NK-92 treated with Interleukin-12 subunit alpha and Interleukin-12 subunit beta, amount 100 ng/mL, for 24 hours (cell line): ENCODE data around the gene ZNF77.
"Not testable (repeated sequence)": the region's sequence is repeated elsewhere in the genome, so short reads cannot be mapped to it uniquely, and the experiment has no call there.

Source experiments
- DNase-seq: peaks from one replicate; lab custom pipeline; 2025; lab: John Stamatoyannopoulos, UW

ZNF77 gene

DNA sequence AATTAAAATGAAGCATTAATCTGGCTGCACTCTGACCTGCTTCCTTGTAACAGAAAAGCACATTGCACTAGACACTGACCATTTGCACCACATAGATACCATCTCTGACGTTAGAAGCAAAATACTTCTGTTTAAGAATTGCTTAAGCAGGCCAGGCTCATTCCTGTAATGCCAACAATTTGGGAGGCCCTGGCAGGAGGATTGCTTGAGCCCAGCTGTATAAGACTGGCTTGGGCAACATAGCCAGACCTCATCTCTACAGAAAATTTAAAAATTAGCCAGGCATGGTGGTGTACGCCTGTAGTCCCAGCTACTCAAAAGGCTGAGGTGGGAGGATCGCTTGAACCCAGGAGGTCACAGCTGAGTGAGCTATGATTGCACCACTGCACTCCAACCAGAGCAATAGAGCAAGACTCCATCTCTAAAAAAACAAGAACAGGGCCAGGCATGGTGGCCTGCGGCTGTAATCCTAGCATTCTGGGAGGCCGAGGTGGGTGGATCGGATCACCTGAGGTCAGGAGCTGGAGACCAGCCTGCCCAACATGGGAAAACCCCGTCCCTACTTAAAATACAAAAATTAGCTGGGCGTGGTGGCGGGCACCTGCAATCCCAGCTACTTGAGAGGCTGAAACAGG, 25.5 kb upstream of the ZNF77 start:
- DNase-seq: no peak

DNA sequence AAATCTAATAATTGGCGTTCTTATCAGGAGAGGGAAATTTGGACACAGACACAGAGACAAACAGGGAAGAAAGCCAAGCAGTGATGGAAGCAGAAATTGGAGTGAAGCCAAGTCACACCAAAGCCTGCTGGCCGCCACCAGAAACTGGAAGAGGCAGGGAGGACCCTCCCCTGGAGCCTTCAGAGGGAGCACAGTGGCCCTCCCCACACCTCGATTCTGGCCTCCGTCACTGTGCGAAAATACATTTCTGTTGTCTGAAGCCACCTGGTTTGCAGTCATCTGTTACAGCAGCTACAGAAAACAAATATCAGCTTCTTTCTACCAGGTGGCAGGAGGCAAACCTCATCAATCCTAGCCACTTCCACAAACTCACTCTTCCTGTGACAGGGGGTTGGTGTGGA, 24.3 kb upstream of the ZNF77 start:
- no peak for DNase-seq

DNA sequence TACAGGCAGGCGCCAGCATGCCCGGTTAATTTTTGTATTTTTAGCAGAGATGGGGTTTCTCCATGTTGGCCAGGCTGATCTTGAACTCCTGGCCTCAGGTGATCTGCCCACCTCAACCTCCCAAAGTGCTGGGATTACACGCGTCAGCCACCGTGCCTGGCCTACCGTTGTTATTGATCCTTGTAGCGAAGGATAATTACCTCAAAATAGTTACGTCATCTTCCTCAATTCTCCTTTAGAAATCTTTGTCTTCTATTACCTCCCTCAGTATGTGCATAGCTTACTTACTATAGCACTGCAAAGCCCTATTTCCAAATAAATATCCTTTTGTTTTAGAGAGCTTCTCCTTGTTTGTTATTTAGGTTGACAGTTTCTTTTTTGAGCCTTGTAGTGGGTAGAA, 23.2 kb upstream of the ZNF77 start:
- DNase-seq: no peak

DNA sequence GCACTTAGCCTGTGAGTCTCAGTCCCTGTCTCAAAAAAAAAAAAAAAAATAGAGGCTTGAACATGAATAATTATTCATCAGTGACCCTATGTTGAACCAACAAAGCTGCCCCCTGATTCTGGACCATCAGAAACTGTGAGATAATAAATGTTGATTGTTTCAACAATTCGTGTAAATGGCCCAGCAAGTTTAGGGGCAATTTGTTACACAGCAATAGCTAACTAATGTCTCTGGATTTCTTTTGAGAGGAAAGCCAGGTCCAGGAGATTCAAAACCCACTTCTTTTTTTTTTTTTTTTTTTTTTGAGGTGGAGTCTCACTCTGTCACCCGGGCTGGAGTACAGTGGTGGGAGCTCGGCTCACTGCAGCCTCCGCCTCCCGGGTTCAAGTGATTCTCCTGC, 20.1 kb upstream of the ZNF77 start:
- no peak for DNase-seq

DNA sequence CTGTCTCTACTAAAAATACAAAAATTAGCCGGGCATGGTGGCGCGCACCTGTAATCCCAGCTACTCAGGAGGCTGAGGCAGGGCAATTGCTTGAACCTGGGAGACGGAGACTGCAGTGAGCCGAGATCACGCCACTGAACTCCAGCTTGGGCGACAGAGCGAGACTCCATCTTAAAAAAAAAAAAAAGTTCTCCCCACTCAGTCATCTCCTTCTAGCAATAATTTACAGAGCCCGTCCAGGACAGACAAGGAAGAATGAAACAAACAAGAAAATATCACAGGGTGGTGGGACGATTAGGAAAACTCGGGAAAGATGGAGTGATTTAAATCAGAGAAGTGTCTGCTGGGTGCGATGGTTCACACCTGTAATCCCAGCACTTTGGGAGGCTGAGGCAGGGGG, 18.9 kb upstream of the ZNF77 start:
- DNase-seq: not testable (repeated sequence)

DNA sequence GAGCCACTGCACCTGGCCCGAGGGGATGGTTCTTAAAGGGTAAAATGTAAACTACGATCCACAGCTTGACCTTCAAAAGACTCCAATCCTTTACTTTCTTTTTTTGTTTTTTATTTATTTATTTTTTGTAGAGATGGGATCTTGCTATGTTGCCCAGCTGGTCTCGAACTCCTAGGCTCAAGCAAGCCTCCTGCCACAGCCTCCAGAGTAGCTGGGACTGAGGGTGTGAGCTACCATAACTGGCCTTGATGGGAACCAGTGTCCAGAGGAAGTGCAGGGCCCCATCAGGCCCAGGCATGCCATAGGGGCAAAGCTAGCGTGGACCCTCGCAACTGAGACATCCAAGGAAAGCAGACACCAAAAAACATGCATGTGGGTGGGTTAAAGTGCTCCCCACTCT, 18.4 kb upstream of the ZNF77 start:
- DNase-seq: no peak

DNA sequence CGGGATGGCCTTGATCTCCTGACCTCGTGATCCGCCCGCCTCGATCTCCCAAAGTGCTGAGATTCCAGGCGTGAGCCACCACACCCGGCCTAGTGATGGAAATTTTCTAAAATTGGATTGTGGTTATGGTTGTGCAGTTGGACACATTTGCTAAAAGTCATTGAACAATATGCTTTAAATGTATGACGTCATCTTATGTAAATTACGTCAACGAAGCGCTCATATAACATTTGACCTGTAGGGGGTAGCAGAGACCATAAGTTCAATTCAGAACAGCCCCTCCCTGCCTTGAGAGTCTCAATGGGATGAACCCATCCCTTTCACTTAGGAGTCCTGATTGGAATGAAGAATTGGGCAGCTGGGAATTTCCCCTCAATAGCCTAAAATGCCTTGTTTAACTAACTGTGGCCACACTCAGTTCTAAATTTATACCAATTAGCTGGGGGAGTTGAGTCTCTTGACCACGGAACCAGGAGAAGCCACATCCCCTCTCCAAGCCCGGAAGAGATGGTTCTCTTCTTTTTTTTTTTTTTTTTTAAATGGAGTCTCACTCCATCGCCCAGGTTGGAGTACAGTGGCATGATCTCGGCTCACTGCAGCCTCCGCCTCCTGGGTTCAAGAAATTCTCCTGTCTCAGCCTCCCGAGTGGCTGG, 17.4 kb upstream of the ZNF77 start:
- peak; percentile 8 for DNase-seq

DNA sequence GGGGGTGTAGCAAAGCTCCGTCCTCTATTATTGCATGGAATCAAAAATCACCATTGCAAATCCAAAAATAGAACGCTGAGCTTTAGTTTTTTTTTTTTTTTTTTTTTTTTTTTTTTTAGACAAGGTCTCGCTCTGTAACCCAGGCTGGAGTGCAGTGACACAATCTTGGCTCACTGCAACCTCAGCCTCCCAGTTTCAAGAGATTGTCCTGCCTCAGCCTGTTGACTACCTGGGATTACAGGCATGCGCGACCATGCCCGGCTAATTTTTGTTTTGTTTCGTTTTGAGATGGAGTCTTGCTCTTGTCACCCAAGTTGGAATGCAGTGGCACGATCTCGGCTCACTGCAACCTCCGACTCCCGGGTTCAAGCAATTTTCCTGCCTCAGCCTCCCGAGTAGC, 15.3 kb upstream of the ZNF77 start:
- no peak for DNase-seq

DNA sequence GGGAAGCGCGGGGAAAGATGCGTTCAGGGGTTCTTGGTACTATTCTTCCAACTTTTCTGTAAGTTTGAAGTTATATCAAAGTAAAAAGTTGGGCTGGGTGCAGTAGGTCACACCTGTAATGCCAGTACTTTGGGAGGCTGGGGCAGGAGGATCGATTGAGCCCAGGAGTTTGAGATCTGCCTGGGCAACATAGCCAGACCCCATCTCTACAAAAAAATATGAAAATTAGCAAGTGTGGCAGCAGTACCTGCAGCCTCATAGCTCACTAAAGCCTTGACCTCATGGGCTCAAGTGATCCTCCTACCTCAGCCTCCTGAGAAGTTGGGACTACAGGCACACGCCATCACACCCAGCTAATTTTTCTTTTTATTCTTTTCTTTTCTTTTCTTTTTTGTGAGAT, 12.4 kb upstream of the ZNF77 start:
- DNase-seq: no peak

DNA sequence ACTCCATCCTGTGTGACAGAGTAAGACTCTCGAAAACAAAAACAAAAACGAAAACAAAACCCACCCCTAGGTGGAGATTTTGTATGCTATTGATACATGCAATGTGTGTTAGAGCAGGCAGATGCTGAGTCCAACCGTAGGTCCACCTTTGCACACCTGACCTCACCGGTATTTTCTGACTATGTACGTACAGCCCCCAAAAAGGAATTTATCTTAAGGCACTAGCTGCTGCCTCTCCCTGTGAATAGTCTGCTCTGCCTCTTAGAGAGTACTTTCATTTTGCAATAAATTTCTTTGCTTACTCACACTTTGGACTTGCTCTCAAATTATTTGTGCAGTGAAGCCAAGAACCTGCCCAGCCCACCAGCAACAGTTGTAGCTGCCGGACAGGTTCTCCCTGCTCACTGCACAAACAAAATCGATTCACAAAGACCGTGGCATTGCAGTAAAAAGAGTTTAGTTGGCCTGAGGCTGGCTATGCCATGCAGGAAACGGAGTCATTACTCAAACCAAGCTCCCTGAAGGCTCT, 8.2 kb upstream of the ZNF77 start:
- DNase-seq: no peak

DNA sequence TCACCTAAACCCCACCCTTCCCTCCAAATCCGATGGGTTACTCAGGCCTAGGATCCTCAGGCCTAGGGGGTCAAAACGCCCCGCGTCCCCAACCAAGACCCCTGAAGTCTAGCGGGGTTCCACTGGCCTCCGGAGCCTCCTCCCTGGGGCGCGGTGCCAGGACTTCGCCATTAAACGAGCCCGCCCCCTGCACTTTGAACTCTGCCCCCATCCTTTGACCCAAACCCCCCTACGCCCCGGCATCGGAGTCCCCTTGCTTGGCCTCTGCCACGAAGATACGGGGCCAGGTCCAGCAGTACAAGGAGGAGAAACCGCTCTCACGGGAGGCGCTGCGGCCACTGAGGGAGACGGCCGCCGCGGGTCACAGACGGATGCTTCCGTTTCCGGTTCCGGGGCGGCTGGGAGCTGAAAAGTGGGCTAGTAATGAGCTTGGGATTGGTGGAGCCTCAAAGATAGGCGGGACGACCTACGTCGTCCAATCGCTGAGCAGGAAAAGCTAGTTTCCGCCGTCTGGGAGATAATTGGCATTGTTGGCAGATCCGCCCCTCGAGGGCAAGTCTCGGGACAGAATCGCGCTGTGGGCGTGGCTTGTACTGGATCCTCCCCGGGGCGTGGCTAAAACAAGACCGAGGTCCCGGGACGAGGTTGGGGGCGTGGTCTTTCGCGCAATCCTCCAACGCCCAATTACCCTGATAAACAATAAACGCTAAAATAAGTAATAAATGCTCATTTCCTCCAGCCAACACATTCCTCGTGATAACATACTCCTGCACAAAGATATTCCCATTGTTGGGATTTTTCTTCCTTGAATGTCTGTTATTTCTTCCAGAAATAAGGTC, 5.7 kb upstream of the ZNF77 start:
- DNase-seq: peak; percentile 99

DNA sequence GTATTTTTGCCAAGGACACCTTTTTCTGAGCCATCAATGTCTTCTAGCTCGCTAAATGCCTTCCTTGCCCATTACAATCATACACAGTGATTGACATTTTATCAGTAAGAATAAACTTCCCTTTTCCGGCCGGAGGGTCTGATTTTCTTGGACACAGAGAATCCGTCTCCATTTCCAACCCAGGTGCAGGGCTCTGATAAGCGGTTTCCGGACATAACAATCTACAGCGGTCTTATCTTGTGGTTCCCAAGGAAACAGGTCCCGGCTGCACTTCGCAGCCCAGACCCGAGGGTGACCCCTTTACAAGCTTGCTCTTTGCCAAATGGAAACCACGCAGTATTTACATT, 5.1 kb upstream of the ZNF77 start:
- DNase-seq: no peak

DNA sequence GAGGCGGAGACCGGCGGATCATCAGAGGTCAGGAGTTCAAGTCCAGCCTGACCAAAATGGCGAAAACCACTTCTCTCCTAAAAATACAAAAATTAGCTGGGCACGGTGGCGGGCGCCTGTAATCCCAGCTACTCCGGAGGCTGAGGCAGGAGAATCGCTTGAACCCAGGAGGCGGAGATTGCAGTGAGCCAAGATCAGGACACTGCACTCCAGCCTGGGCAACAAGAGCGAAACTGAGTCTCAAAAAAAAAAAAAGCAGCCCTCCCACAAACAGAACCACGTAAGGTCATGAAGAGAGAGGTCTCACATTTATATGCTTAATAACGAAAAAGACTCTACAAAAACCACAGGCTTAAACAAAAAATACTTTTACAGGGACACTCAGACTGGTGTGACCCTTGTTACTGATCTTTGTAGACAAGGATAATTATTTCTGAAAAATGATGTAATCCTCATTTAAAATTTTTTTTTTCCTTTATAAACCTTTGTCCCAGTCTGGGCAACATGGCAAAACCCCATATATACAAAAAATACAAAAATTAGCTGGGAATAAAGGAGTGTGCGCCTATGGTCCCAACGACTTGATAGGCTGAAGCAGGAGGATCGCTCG, 909 bp upstream of the ZNF77 start:
- no peak for DNase-seq

DNA sequence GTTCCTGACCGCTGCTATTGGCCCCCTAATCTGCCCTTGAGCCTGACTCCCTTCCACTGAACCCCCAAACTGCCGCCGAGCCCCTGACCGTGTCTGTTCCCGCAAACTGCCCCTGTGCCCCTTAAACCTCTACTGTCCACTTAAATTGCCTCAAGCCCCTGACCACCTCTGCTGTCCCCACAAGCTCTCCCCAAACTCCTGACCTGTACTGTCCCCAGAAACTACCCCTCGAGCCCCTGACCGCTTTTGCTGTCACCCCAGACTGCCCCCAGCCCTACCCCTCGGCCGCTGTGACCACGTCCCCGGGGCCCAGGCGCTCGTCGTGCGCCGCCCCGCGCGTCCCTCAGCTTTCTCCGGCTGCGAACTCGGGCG, 382 bp downstream of the ZNF77 start:
- no peak for DNase-seq

DNA sequence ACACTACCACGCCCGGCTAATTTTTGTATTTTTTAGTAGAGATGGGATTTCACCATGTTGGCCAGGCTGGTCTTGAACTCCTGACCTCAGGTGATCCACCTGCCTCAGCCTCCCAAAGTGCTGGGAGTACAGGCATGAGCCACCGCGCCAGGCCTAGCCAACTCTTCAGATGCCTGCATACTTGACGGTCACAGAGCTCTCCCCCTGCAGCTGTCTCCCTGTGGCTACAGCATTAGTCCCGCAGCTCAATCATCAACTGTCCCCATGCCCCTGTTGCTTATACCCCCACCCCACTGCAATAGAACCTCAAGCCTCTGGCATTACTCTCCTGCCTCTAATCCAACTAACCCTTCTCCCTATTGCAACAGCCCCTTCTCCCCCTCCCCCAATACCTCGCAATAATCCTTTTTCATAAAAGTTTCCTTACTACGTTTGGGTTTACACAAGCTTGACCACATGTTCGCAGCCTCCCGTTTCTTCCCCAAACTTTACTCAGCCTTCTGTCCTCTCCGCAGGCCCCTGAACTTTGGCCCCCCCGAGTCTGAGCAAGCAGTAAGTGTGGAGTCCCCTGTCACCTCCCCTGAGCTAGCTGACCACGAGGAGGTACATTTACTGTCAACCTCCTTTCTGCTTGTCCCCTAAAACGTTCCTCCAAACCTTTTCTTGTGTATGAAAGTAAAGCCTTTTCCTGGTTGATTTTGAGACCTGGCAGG, 1.7 kb downstream of the ZNF77 start:
- no peak for DNase-seq

DNA sequence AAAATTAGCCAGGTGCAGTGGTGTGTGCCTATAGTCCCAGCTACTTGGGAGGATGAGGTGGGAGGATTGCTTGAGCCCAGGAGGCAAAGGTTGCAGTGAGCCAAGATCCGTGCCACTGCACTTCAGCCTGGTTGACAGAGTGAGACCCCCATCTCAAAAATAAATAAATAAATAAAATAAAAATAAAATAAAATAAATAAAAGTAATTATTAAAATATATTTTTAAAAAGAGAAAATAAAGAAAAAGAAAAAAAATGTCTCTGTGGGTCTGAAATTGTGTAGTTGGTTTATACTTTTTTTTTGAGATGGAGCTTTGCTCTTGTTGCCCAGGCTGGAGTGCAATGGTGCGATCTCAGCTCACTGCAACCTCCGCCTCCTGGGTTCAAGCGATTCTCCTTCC, 8.9 kb downstream of the ZNF77 start:
- not testable (repeated sequence) for DNase-seq

DNA sequence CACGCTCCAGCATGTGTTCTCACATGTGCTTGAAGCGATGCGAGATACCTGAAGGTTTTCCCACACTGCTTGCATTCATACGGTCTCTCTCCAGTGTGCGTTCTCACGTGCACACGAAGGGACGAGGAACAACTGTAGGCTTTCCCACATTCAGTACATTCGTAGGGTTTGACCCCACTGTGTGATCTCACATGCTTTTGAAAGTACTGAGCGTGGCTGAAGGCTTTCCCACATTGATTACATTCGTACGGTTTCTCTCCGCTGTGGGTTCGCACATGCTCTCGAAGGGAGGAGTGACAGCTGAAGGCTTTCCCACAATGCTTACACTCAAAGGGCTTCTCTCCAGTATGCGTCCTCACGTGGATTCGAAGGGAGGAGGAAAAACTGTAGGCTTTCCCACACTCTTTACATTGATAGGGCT, 11.3 kb downstream of the ZNF77 start:
- no peak for DNase-seq

DNA sequence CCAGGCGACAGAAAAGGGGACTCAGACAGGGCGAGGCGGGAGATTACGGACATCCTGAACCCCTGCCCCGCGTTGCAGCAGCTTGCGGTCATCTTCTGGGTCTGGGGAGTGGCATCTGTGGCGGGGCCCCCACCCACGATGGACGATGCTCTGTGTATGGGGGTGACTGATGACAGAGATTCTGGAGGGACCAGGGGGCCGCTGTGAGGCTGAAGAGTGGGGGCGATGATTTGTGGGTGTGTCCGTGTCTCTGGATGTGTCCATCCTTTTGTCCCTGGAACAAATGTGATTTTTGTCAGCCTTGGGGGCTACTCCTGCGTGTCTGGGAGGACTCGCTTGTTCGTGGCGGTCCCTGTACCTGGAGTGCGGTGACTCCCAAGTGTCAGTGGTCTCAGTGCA, 17.7 kb downstream of the ZNF77 start:
- DNase-seq: no peak

DNA sequence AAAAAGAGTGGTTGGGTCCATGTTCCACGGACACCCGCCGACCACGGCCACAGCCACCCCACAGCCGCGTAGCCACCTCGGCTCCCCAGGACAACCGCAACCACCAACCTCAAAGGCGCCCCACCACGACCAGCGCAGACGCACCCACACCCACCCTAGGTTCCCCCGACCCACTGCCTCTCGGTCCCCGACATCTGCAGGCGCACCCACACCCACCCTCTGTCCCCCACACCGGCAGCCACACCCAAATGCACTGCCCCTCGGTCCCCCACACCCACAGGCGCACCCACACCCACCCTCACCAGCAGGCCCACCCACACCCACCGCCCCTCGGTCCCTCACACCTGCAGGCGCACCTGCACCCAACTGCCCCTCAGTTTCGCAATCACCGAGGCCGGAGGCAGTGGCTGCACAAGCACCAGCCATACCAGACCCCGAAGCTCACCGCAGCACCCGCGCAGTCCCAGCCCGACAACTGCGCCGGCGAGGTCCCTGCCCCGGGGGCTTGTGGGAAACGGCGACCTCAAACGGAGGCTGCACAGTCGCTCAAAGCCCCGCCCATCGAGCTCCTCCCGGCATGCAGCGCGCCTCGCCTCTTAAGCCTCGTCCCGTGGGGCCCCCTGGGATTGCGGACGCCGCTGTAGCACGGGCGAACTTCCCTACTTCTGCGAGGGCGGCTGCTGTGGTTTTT, 18.3 kb downstream of the ZNF77 start:
- no peak for DNase-seq

DNA sequence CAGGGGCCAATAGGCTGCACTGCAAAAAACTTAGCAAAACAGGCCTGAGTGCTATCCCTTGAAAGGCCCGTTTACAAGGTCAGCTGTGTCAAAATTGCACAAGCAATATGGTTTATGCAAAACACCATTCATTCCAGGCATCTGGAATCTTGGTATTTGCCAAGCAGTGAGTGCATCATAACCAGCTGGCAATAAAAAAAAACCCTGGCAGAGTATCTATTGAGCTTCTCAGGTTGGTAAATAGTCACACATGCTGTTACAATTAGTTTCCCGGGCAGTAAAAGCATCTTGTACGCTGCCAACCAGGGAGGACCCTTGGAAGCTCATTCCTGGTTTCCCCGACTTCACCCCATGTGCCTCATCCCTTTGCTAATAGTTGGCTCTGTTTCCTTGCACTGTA, 21.3 kb downstream of the ZNF77 start:
- no peak for DNase-seq

DNA sequence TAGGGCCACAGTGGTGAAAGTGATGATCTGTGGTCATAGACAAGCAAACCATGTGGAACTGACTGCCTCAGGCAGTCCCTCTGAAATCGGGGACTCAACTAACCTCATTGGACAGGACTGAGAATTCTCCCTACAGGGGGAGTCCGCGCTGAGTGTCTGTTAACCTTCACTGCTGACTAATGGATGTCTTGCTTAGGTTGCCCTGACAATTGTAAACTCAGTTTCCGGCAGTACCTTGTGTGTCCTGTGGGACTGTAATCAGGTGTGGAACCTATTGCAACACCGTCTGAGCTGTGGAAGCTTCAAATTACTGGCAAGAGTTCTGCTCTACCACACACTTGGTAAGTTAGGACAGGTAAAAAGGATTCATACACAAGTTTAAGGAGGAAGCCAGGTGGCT, 21.8 kb downstream of the ZNF77 start:
- no peak for DNase-seq
